A549 treated with AZD9567 at 1 μM for 4 hours (cell line): Measurements from ENCODE around the gene BLMH. TPM values are rescaled to one million over a fixed set of nuclear protein-coding genes. Genes with fewer than 3 reads are reported as not detected.

Source experiments
- total RNA-seq: library from RNA; stranded (reverse); fragments of 200-300 nt; extraction: Qiagen RNA extraction; gene quantifications from 5 replicates; pipeline ENCODE4 v1.2.3, GENCODE V29; 2022; ENCODE audit not compliant: insufficient read depth

The BLMH gene, protein sequence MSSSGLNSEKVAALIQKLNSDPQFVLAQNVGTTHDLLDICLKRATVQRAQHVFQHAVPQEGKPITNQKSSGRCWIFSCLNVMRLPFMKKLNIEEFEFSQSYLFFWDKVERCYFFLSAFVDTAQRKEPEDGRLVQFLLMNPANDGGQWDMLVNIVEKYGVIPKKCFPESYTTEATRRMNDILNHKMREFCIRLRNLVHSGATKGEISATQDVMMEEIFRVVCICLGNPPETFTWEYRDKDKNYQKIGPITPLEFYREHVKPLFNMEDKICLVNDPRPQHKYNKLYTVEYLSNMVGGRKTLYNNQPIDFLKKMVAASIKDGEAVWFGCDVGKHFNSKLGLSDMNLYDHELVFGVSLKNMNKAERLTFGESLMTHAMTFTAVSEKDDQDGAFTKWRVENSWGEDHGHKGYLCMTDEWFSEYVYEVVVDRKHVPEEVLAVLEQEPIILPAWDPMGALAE
- 39.2 to 43.4 TPM (median 42.5 TPM) in 5 replicates for total RNA-seq

DNA sequence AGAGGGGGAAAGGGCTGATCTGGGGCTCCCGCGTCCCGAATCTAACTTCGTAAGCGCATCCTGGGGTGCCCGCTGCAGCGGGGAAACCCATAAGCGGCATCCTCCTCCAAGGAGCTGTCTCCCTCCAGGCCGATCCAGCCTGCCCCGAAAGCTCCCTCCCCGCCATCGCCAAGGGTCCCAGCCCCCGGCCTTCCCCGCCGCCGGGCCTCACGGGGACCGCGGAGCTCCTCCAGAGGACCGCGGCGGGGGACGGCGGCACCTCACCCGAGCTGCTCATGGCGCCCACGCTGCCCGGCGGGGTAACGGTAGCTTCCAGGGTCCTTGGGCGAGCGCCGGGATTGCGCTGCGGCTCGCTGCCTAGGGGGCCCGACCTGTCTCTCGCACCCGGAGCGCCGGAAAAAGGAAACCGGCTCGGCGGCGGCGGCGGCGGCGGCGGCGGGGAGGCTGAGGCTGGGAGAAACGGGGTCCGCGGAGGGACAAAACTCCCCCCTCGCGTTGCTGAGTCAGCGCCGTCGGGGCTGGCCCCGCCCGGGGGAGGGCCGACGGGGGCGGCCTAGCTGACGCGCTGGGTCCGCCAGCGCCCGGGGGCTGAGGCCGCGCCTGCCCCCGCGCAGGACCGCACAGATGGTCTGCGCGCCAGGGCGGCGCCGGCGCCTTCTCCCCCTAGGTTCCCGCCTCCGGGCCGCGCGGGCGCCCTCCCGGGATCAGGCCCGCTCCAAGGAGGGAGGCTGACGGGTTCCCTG, at the start of gene BLMH:
BLMH (minus strand) TSS at position 402 of the 743 bp plus-strand sequence; CDS start at position 277, 125 bp downstream.

DNA sequence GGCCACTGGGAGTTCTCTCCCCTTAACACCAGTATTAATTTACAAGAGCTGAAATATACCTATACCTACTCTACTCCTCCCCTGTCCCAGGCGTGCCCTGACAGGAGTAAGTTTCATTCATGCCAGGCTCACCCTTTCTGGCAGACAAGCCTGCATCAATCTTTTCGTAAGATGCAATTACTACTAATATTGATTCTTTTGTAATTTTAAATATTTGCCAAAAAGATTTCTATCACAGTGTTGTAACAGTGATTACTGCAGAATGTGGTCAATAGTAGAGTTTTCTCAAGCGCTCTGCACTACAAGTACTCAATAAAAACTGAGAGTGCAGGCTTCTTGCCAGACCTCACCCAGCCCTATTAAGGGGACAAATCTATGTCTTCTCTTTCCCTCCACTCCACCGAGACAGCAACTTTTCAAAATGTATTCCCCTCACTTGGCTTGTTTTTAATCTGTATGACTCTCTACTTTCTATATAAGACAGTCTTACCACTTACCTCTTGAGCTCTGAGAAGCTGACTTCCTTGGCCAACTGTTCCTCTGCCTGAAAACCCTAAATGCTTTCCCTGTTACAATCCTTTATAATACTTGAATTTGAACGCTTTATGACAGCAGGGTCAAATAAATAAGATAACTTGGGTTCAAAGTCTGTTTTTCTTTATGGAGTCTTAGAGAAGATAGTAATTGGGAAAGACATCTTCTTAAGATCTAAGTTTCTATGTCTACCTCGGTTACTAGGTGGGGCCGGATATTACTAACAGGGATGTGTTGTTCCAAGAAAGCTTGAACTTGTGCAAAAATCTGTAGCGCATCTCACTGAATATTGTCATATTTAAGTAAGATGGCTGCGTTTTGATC, 42.0 kb upstream of the BLMH start, which contains the start of gene TMIGD1:
TMIGD1 (minus strand) TSS at position 555 of the 858 bp plus-strand sequence. CDS start 1,924 bp downstream, outside the sequence.

DNA sequence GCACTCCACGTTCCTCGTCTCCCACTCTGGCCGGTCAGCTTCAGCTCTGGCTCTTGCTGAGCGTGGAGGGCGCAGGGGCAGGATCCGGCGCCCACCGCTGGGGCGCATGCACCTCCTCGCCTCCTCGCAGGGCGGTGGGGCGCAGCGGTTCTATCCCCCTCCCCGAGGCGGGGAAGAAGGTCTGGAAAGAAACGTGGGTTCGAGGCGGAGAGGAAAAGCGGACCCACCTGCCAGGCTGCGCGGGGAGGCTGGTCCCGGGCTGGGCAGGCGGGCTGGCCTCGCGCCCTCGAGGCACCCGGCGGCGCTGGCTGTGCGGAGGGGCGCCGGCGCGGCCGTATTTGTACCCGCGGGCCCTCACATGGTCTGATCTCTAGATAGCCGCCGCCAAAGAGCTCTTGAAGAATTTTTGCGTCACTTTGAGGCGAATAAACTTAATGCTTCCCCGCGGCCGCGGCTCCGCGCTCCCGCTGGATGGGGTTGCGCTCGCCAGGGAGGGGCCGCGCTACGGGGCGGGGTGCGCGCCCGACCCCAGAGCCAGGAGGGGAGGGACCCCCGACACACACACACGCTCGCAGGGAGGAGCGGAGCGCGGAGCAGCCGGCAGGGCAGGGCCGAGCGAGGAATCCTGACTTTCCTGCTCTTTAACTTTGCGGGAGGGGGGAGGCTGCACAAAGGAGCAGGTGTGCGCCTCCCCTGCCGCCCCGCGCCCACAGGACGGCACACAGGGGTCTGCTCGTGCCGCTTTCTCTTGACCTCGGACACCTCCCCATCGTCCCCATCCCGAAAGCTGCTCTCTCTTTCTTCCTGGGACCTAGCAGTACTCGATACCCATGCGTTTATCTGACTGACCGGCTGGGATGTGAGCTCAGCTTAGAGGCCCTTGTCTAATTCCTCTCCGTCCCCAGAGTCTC, 56.1 kb downstream of the BLMH start, which contains the start of gene SLC6A4:
SLC6A4 (minus strand) TSS at position 312 of the 911 bp plus-strand sequence. CDS start 13,739 bp downstream, outside the sequence.

Other genes starting within 250 kb of the BLMH start
- gene NSRP1, start 175.1 kb downstream of the BLMH start, total RNA-seq, result 26.4 to 37.1 TPM (median 27.8 TPM) in 5 replicates
- gene SLC6A4, start 56.2 kb downstream of the BLMH start, total RNA-seq, result 0.07 to 0.13 TPM (median 0.09 TPM) in 3 of 5 replicates, not detected in the others
- gene TMIGD1, start 42.1 kb upstream of the BLMH start, total RNA-seq, result not detected in 5 replicates
- gene CPD, start 87.0 kb upstream of the BLMH start, total RNA-seq, result 22.6 to 45.3 TPM (median 29.3 TPM) in 5 replicates
- gene GOSR1, start 185.5 kb upstream of the BLMH start, total RNA-seq, result 34.1 to 45.3 TPM (median 37.2 TPM) in 5 replicates